Esophagus muscularis mucosa (tissue), 4 donors: ENCODE results near the gene GLI3. TPM values are rescaled to one million over a fixed set of nuclear protein-coding genes. Genes with fewer than 3 reads are reported as not detected.

Experiments
- DNase-seq: peaks from one replicate; pipeline ENCODE4 v3.0.0-alpha.2; 2017; ENCODE audit errors: extremely low spot score
- H3K27ac ChIP-seq, 4 donors: fragments of 200-600 bp; sonication (generic); replicated peaks in 1 of 4; 1 replicate in 3 of 4; 2 replicates in 1 of 4; pipeline ENCODE4 v1.5.1; 2016 to 2019; ENCODE audit warnings: mild to moderate bottlenecking in 1 of 4
- H3K27me3 ChIP-seq, 4 donors: fragments of 200-600 bp; sonication (generic); one replicate each; pipeline versions ENCODE4 v1.5.1 to v1.6.0; 2016 to 2019
- H3K36me3 ChIP-seq, 4 donors: fragments of 200-600 bp; sonication (generic); one replicate each; pipeline ENCODE4 v1.5.1; 2016 to 2019
- H3K4me1 ChIP-seq, 4 donors: fragments of 200-600 bp; sonication (generic); one replicate each; pipeline ENCODE4 v1.5.1; 2016 to 2019
- H3K4me3 ChIP-seq, 4 donors: fragments of 200-600 bp; sonication (generic); 1 replicate in 2 of 4; 2 replicates in 2 of 4; pipeline ENCODE4 v1.5.1; 2016 to 2019; ENCODE audit warnings: mild to moderate bottlenecking in 4 of 4, moderate library complexity in 1 of 4
- H3K9me3 ChIP-seq, 4 donors: fragments of 200-600 bp; sonication (generic); 1 replicate in 3 of 4; 2 replicates in 1 of 4; pipeline ENCODE4 v1.5.1; 2016 to 2019
- CTCF ChIP-seq, 3 experiments: fragments of 200-600 bp in 2 of 3; fragments of 450-650 bp in 1 of 3; sonication (generic) in 2 of 3; IDR thresholded peaks; one replicate each; pipeline ENCODE4 v1.5.1; 2017 to 2019; ENCODE audit warnings: antibody characterized with exemption in 3 of 3, mild to moderate bottlenecking in 2 of 3, moderate library complexity in 1 of 3
- EP300 ChIP-seq: sonication (generic); formaldehyde crosslinking; IDR thresholded peaks from one replicate; pipeline ENCODE4 v1.6.1; 2017; ENCODE audit warnings: antibody characterized with exemption
- POLR2A ChIP-seq: fragments of 450-650 bp; IDR thresholded peaks from one replicate; pipeline ENCODE4 v1.6.1; 2017; ENCODE audit warnings: antibody characterized with exemption, moderate library complexity, mild to moderate bottlenecking, low read depth
- POLR2AphosphoS5 ChIP-seq, 2 donors: sonication (generic); formaldehyde crosslinking; IDR thresholded peaks; one replicate each; pipeline ENCODE4 v1.6.1; 2017; ENCODE audit warnings: antibody characterized with exemption in 2 of 2
- WGBS: methylation state at CpG from one replicate; pipeline ENCODE4 v1.1.5; 2018; 5-methylcytosine and 5-hydroxymethylcytosine counted together
- intact Hi-C: fragments of 100-400 bp; cut with DNase I; formaldehyde crosslinking; loops from one replicate; pipeline ENCODE4 v1.15.1; 2023
- total RNA-seq, 4 donors: library from RNA; depleted of rRNA; stranded (reverse); fragments of >200 nt; gene quantifications; one replicate each; pipeline versions ENCODE4 v1.1.0 to v1.2.1, GENCODE V29; 2016

The GLI3 gene
- total RNA-seq, 4 donors from 2014 or later, result 11.7 to 17.8 (median 13.3) TPM

DNA sequence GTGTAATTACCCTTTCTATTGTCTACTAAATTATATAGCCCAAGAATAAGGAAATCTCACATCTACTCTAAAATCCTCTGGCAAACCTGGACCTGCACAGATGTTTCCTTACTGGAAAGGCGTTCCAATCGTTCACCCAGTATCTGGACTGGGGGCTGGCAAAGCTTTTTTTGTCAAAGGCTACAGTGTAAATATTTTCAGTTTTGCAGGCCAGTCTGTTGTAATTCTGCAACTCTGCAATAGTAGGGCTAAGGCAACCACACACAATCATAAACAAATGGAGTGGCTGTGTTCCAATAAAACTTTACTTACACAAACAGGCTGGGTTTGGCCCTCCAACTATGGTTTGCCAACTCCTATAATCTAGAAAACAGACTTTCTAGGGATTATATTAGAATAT is 56.2 kb downstream of the GLI3 start:
- no peak overlapping the region for H3K4me3 ChIP-seq
- TF ChIP-seq POLR2AphosphoS5 (IDR thresholded peaks at IDR 0.05), result no peak
- WGBS, result 69% methylated on average over 2 of the region's 2 CpGs
- no peaks in the 10 kb centered on the region for H3K27me3 ChIP-seq
- H3K36me3 ChIP-seq, result peaks cover 0 to 8% (median 3%) of the 10 kb centered on the region in 4 donors
- no peak for DNase-seq
- H3K9me3 ChIP-seq, result no peaks in the 10 kb centered on the region
- H3K27ac ChIP-seq, result no peak overlapping the region
- intact Hi-C loops, result no loop called here
- H3K4me1 ChIP-seq, result peaks cover 0 to 30% (median 17%) of the 10 kb centered on the region in 4 donors

DNA sequence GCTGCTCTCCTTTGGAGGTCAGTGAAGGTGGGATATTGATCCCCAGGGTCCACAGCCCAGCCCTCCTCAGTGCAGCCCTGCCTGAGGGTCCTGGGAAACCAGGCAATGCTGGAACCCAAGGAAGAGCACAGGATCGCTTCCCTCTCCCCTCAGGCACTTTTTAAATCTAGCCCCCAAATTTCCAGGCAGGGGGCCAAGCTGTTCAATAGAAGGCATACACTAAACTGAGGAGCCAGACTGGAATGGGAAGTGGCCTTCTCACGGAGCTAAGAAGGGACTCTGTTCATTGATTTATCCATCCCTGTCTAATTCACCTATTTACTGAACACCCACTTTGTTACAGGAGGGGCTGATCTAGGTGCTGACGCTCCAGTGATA is 60.3 kb downstream of the GLI3 start:
- no peak overlapping the region for H3K4me3 ChIP-seq
- peaks cover 0 to 8% (median 3%) of the 10 kb centered on the region in 4 donors for H3K36me3 ChIP-seq
- peaks cover 0 to 41% (median 30%) of the 10 kb centered on the region in 4 donors for H3K4me1 ChIP-seq
- no peaks in the 10 kb centered on the region for H3K27me3 ChIP-seq
- H3K9me3 ChIP-seq, result no peaks in the 10 kb centered on the region
- intact Hi-C loops, result no loop called here
- peak overlapping the region in 1 of 4 donors; percentile 37 for H3K27ac ChIP-seq
- 80% methylated on average over 3 of the region's 3 CpGs for WGBS
- TF ChIP-seq POLR2AphosphoS5 (IDR thresholded peaks at IDR 0.05), result no peak
- no peak for TF ChIP-seq EP300
- no peak for TF ChIP-seq CTCF (IDR thresholded peaks at IDR 0.05)
- TF ChIP-seq POLR2A, result no peak
- DNase-seq, result no peak

- TF ChIP-seq EP300 (no peak), POLR2A (no peak), POLR2AphosphoS5 (IDR thresholded peaks at IDR 0.05) (no peak), CTCF (IDR thresholded peaks at IDR 0.05) (no peak)
- H3K9me3 ChIP-seq, result no peaks in the 10 kb centered on the region
- H3K27ac ChIP-seq, result peak overlapping the region in 1 of 4 donors; percentile 45
- 95% methylated on average over 4 of the region's 4 CpGs for WGBS
- intact Hi-C loops, result no loop called here
- no peak overlapping the region for H3K4me3 ChIP-seq
- H3K27me3 ChIP-seq, result no peaks in the 10 kb centered on the region
- H3K36me3 ChIP-seq, result peaks cover 0 to 8% (median 3%) of the 10 kb centered on the region in 4 donors
- H3K4me1 ChIP-seq, result peaks cover 0 to 41% (median 30%) of the 10 kb centered on the region in 4 donors
- no peak for DNase-seq
Observed at GRCh38 chr7:42175834-42176723, 60.9 kb downstream of the GLI3 start.

DNA sequence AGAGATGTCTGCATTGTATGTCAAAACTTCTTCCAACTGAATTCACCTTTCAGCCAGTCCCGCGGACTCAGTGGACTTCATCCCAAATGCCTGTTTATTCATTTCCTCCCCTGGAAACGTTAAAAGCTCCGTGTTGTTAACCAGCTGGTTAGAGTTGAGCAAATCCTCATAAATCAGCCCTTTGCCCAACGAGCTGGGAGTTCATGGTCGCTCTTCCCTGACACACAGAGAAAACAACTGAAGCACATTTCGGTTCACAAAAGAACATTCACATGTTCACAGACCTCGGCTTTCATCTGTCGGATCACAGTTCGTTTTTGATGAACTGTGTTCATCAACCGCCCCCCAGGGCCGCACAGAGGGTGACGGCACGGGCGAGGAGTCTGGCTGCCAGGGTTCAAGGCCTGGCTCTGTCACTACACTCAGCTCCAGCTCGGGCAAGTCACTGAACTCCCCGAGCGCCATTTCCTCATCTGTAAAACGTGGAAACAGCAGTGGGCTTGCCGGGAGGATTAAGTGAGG is 62.6 kb downstream of the GLI3 start:
- peaks cover 0 to 41% (median 30%) of the 10 kb centered on the region in 4 donors for H3K4me1 ChIP-seq
- no peaks in the 10 kb centered on the region for H3K36me3 ChIP-seq
- H3K4me3 ChIP-seq, result peak overlapping the region in 1 of 4 donors; percentile 25
- no peaks in the 10 kb centered on the region for H3K9me3 ChIP-seq
- TF ChIP-seq CTCF (IDR thresholded peaks at IDR 0.05) (no peak), POLR2A (no peak), EP300 (no peak), POLR2AphosphoS5 (IDR thresholded peaks at IDR 0.05) (no peak)
- no peaks in the 10 kb centered on the region for H3K27me3 ChIP-seq
- intact Hi-C loops, result no loop called here
- DNase-seq, result no peak
- 50% methylated on average over 15 of the region's 20 CpGs for WGBS
- peak overlapping the region; percentile 37 to 70 (median 58) for H3K27ac ChIP-seq

DNA sequence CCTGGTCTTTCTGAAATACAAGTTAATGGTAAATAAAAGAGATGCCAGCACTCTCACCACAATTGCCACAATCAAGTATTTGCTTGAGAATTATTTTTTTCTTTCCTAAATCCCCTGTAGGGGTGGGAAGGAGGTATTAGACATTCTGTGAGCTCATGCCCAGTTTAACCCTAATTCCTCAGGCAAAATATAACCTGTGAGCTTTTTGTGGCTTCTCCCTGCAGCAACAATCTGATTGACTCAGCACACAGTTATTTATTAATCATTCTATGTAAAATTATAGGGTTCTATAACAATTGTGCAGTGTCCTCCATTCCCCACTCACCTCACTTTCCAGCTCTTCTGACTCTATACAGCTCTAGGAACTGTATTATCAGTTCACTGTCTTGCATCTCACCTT is 66.3 kb downstream of the GLI3 start:
- Histone ChIP-seq H3K9me3 (no peaks in the 10 kb centered on the region), H3K4me3 (no peak overlapping the region), H3K4me1 (peaks cover 0 to 29% (median 26%) of the 10 kb centered on the region in 4 donors), H3K36me3 (no peaks in the 10 kb centered on the region), H3K27ac (no peak overlapping the region), H3K27me3 (no peaks in the 10 kb centered on the region)
- no peak for TF ChIP-seq POLR2AphosphoS5 (IDR thresholded peaks at IDR 0.05)
- no peak for TF ChIP-seq POLR2A
- DNase-seq, result no peak
- intact Hi-C loops, result no loop called here
